ENCODE results near the gene MSRB2.
"Not testable (repeated sequence)": the region's sequence is repeated elsewhere in the genome, so short reads cannot be mapped to it uniquely, and the experiment has no call there.

MSRB2 gene

DNA sequence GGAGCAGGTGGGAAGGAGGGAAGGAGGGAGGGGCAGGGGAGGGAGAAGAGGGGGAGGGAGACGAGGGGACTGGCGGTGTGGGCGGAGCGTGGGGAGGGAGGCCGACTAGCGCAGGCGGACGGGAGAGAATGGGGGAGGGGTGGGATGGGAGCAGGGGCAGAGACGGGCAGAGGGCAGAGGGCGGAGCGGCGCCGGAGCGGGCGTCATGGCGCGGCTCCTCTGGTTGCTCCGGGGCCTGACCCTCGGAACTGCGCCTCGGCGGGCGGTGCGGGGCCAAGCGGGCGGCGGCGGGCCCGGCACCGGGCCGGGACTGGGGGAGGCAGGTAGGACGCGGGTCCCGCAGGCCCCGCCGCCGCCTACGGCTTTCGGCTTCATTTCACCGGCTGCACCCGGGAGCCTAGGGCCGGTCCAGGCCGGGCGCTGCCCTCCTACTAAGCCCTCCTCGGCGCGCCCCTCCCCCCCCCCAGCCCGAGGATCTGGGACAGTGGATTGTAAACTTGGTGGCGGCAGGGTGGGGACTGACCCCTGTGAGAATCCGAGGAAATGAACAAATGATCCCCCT, at the start of gene MSRB2:
Gene MSRB2, plus strand, starts transcription at position 176 of the 562 bp plus-strand sequence. Its CDS starts 30 bp downstream, at position 206.
- DNase-seq (ENCODE audit: low spot score): peak; percentile 96

DNA sequence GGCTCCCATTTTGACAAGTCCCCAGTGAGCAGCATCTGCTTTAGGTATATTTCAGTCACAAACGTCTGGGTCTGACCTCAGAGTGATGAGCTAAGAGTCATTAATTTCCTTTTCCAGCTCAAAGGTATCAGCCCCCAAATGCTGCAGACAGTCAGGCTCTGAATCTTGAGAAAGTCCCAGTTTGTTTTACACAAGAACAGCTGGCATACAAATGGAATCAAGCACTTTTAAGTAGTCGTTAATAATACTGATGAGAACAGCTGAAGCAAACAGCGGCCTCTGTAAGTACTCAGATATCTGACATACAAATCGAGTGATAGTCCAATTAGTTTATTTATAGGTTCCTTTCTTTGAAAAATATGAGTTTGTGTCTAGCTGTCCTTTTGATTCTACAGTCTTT, 49.4 kb upstream of the MSRB2 start:
- no peak for DNase-seq (ENCODE audit: low spot score)

GRCh38 chr10:23047201-23048050, 48.0 kb upstream of the MSRB2 start:
- no peak for DNase-seq (ENCODE audit: low spot score)

GRCh38 chr10:23048191-23048590, 47.2 kb upstream of the MSRB2 start:
- DNase-seq (ENCODE audit: low spot score): no peak

GRCh38 chr10:23051278-23051677, 44.1 kb upstream of the MSRB2 start:
- DNase-seq (ENCODE audit: low spot score): no peak

DNA sequence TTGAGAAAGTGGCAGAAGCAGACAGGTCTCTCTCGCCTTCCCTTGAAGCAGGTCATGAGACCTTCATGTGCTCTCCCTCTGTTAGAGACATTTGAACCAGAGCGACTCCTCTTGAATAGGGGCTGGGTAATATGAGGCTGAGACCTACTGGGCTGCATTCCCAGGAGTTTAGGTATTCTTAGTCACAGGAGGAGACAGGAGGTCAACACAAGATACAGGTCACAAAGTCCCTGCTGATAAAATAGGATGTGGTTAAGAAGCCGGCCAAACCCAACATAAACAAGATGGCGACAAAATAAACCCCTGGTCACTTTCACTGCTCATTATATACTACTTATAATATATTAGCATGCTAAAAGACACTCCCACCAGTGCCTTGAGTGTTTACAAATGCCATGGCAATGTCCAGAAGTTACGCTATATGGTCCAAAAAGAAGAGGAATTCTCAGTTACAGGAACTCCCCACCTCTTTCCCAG, 43.5 kb upstream of the MSRB2 start:
- DNase-seq (ENCODE audit: low spot score): no peak

- no peak for DNase-seq (ENCODE audit: low spot score)
Observed at GRCh38 chr10:23053036-23053435, 42.3 kb upstream of the MSRB2 start.

- no peak for DNase-seq (ENCODE audit: low spot score)
Observed at GRCh38 chr10:23055424-23056185, 39.8 kb upstream of the MSRB2 start.

GRCh38 chr10:23056186-23056579, 39.2 kb upstream of the MSRB2 start:
- no peak for DNase-seq (ENCODE audit: low spot score)

DNA sequence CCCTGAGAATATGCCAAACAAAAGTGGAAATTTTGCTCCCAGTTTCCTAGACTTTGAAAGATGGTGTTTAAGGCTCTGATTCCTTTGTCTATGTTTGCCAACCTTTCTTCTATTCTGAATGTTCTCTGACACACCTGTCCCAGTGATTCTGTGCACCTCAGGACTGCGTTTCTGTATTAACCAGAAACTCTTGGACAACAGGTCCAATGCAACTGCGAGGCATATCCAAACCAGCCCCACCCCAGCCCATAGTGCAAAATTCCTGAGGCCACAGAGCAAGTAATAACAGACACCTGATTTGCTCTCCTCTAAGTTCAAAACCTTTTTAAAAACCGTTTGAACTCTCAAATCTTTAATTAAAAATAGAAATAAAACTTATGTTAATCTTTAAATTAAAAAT, 37.0 kb upstream of the MSRB2 start:
- no peak for DNase-seq (ENCODE audit: low spot score)

- no peak for DNase-seq (ENCODE audit: low spot score)
Observed at GRCh38 chr10:23060918-23061317, 34.5 kb upstream of the MSRB2 start.

GRCh38 chr10:23063045-23063972, 32.1 kb upstream of the MSRB2 start:
- no peak for DNase-seq (ENCODE audit: low spot score)

- DNase-seq (ENCODE audit: low spot score): no peak
Observed at GRCh38 chr10:23063973-23064812, 31.2 kb upstream of the MSRB2 start.

- DNase-seq (ENCODE audit: low spot score): not testable (repeated sequence)
Observed at GRCh38 chr10:23064813-23065114, 30.6 kb upstream of the MSRB2 start.

DNA sequence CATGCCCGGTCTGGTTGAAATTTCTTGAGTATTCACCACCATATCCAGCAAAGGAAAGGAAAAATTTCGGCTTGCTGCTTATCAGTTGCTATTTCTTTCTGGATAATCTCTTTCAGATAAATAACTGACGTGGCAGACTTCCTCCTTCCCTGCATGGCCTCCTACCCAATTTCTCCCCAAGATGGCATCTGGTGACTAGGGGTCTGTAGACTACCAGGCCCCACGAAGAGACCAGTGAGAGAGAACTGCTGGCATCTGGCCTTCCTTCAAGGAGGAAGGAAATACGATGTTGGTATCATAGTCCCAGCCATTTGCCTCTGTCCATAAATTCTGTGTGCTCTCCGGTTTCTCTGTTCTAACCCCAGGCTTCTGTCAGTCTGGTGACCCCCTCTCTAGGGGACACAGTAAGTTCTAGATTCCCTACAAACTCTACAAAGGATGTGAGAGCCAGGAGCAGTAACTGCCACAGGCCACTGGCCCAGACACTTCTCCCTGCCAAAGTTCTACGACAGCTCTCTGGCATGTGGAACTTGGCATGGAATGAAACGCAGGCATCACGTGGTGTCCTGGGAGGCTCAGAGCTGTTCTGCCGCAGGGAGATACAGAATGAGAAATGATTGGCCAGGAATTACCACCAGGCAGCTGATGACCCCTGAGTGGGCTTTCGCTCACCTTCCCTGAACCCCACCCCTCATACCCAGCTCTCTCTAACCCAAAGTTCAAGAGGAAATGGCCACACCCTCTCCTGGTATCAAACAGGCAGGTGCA, 30.0 kb upstream of the MSRB2 start:
- DNase-seq (ENCODE audit: low spot score): peak; percentile 95

DNA sequence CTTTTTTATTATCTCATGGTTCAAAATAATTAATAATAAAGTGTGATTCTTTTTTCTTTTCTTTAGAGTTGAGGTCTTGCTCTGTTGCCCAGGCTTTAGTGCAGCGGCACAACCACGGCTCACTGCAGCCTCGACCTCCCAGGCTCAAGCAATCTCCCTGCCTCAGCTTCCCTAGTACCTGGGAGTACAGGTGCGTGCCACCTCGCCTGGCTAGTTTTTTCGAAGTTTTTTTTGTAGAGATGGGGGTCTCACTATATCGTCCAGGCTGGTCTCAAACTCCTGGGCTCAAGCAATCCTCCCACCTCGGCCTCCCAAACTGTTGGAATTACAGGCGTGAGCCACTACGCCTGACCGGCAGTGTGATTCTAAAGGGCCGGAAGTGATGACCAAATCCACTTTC, 28.0 kb upstream of the MSRB2 start:
- DNase-seq (ENCODE audit: low spot score): no peak

DNA sequence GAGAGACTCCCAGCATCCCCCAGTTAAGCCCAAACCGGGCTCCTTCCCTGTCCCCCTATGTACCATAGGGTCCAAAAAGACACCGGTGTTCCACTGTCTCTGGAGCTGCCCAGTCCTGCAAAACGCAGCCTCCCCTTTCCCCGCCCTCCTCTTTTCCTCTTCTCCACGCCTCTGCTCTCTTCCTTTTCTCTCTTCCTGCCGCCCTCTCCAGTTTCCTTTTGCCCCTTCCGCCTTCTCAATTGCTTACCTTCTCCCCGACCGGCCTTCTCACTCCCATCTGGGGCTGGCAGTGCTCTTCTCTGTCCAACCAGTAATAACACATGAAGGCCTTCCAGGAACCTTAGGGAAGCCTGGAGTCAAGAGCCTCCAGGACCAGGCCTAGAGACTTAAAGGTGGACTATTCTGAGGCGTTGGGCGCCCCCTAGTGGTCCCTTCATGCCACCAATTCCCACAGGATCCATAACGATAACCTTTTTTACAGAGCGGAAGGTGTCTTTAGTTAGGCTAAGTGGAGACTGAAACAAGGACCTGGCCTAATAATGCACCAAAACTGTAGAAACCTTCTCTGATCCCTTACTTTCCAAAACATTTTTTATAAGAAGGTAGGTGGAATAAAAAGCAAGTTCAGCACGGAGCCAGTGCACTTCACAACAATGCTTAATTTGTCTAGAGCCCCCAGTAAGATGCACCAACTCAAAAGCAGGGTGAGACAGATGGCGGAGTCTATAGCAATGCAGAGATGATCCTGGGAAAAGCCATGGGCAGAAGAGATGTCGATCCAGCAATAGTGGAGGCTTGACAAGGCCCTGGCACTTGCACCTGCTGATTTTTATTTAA, 27.2 kb upstream of the MSRB2 start:
- DNase-seq (ENCODE audit: low spot score): peak; percentile 84

DNA sequence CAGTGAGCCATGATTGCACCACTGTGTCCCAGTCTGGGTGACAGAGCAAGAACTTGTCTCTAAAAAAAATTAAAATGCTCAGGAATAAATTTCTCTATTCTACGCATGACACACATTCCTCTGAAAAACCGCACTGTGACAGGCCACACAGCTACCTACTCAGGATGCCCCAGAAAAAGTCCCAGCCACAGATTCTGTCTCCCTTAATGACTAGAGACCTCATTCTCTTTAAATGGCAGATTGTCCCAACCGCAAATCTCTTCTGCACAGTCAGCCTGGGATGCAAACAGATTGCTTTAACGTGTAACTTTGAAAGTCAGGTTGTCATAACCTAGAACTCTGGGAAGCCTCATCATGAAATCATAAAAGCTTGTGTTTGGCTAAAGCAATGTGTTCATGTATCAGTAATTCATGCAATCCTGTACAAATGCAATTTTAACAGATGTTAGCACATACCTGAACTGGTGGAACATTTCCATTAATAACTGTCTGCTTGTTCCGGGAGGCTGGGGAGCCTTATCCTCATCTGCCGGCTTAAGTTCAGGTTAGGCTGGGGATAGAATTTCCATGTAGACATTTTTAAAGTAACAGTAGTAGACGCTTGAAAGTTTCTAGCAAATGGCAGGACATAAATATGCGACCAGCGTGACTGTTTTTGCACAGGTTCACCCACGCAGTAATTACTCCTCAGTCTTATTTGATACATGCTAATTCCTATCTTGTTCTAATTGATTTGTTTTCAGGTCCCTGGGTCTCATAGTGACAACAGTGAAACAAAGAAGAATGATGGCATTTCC, 26.2 kb upstream of the MSRB2 start:
- DNase-seq (ENCODE audit: low spot score): no peak

All from globus pallidus (tissue), 1 donor.